Activated CD4-positive, alpha-beta T cell treated with anti-CD3 and anti-CD28 coated beads, Interleukin-2, Interleukin-6, amounts not matched to agents 100 ng/mL and 50 ng/mL, durations not matched to agents 16 hours and 8 hours (primary cell): Measurements from ENCODE around the gene PLA2G6.
"Not testable (repeated sequence)": the region's sequence is repeated elsewhere in the genome, so short reads cannot be mapped to it uniquely, and the experiment has no call there.

Experiments used
- DNase-seq: peaks from one replicate; pipeline ENCODE4 v3.0.0-alpha.2; 2020

The PLA2G6 gene

GRCh38 chr22:38164551-38164918 is 17.1 kb downstream of the PLA2G6 start:
- no peak for DNase-seq

GRCh38 chr22:38163844-38164550 is 17.6 kb downstream of the PLA2G6 start:
- DNase-seq = no peak

- DNase-seq = no peak
These were observed 18.5 kb downstream of the PLA2G6 start for GRCh38 chr22:38162881-38163843.

GRCh38 chr22:38155703-38156102 is 25.9 kb downstream of the PLA2G6 start:
- DNase-seq = no peak

- not testable (repeated sequence) for DNase-seq
These were observed 27.1 kb downstream of the PLA2G6 start for GRCh38 chr22:38154563-38154915.

- DNase-seq = no peak
These were observed 27.6 kb downstream of the PLA2G6 start for GRCh38 chr22:38153821-38154562.

GRCh38 chr22:38151126-38151500 is 30.5 kb downstream of the PLA2G6 start:
- no peak for DNase-seq

GRCh38 chr22:38148245-38148644 is 33.4 kb downstream of the PLA2G6 start:
- DNase-seq = no peak

GRCh38 chr22:38146166-38146565 is 35.5 kb downstream of the PLA2G6 start:
- DNase-seq = not testable (repeated sequence)

GRCh38 chr22:38144025-38144405 is 37.6 kb downstream of the PLA2G6 start:
- DNase-seq = peak; percentile 8

GRCh38 chr22:38142606-38143005 is 39.0 kb downstream of the PLA2G6 start:
- DNase-seq = no peak

GRCh38 chr22:38141217-38141973 is 40.2 kb downstream of the PLA2G6 start:
- no peak for DNase-seq

- no peak for DNase-seq
These were observed 41.7 kb downstream of the PLA2G6 start for GRCh38 chr22:38139901-38140300.

- DNase-seq = no peak
These were observed 42.7 kb downstream of the PLA2G6 start for GRCh38 chr22:38138961-38139360.

- DNase-seq = no peak
These were observed 43.5 kb downstream of the PLA2G6 start for GRCh38 chr22:38137876-38138687.

- no peak for DNase-seq
These were observed 45.0 kb downstream of the PLA2G6 start for GRCh38 chr22:38136607-38137006.

- peak; percentile 9 for DNase-seq
These were observed 46.4 kb downstream of the PLA2G6 start for GRCh38 chr22:38135133-38135706.

- no peak for DNase-seq
These were observed 48.3 kb downstream of the PLA2G6 start for GRCh38 chr22:38133331-38133730.

GRCh38 chr22:38132794-38133193 is 48.8 kb downstream of the PLA2G6 start:
- no peak for DNase-seq

GRCh38 chr22:38132136-38132535 is 49.5 kb downstream of the PLA2G6 start:
- no peak for DNase-seq

GRCh38 chr22:38131399-38131798 is 50.2 kb downstream of the PLA2G6 start:
- DNase-seq = no peak
